ENCODE measurements around the gene SLC2A9.

Gene SLC2A9

GRCh38 chr4:9880406-9881197, 140.7 kb downstream of the SLC2A9 start:
- DNase-seq: no peak

GRCh38 chr4:9877123-9877522, 144.2 kb downstream of the SLC2A9 start:
- no peak for DNase-seq

GRCh38 chr4:9875516-9875915, 145.8 kb downstream of the SLC2A9 start:
- no peak for DNase-seq

- no peak for DNase-seq
Measured at GRCh38 chr4:9874385-9874784, 146.9 kb downstream of the SLC2A9 start.

- no peak for DNase-seq
Measured at GRCh38 chr4:9870165-9870790, 151.0 kb downstream of the SLC2A9 start.

GRCh38 chr4:9867751-9868425, 153.4 kb downstream of the SLC2A9 start:
- DNase-seq: no peak

- DNase-seq: no peak
Measured at GRCh38 chr4:9866931-9867330, 154.4 kb downstream of the SLC2A9 start.

GRCh38 chr4:9861561-9861960, 159.7 kb downstream of the SLC2A9 start:
- DNase-seq: no peak

GRCh38 chr4:9859810-9860209, 161.5 kb downstream of the SLC2A9 start:
- no peak for DNase-seq

- DNase-seq: no peak
Measured at GRCh38 chr4:9849538-9849920, 171.8 kb downstream of the SLC2A9 start.

- no peak for DNase-seq
Measured at GRCh38 chr4:9847968-9848748, 173.1 kb downstream of the SLC2A9 start.

GRCh38 chr4:9845791-9846493, 175.4 kb downstream of the SLC2A9 start:
- no peak for DNase-seq

- no peak for DNase-seq
Measured at GRCh38 chr4:9841072-9841471, 180.2 kb downstream of the SLC2A9 start.

- DNase-seq: no peak
Measured at GRCh38 chr4:9835430-9835829, 185.9 kb downstream of the SLC2A9 start.

GRCh38 chr4:9833421-9833820, 187.9 kb downstream of the SLC2A9 start:
- DNase-seq: no peak

GRCh38 chr4:9832640-9833039, 188.7 kb downstream of the SLC2A9 start:
- no peak for DNase-seq

GRCh38 chr4:9826551-9826950, 194.7 kb downstream of the SLC2A9 start:
- DNase-seq: no peak

GRCh38 chr4:9825049-9825448, 196.2 kb downstream of the SLC2A9 start:
- DNase-seq: no peak

- DNase-seq: no peak
Measured at GRCh38 chr4:9820343-9820742, 201.0 kb downstream of the SLC2A9 start.

- no peak for DNase-seq
Measured at GRCh38 chr4:9816285-9816684, 205.0 kb downstream of the SLC2A9 start.

- DNase-seq: no peak
Measured at GRCh38 chr4:9812501-9813340, 208.6 kb downstream of the SLC2A9 start.

- no peak for DNase-seq
Measured at GRCh38 chr4:9811806-9812205, 209.5 kb downstream of the SLC2A9 start.

Measured in CD4-positive, alpha-beta T cell treated with Interleukin-17A for 4 hours (primary cell).